BLaER1 treated with 17β-estradiol and CSF1 and Interleukin-3, amounts not matched to agents 10 nM and 100 nM (cell line): ENCODE data around the gene MUC6.
A peak's percentile ranks its signal among the peaks of the same experiment; 100 is the strongest.

Experiments
- H3K27ac ChIP-seq, 11 experiments: shearing (Covaris generic); formaldehyde crosslinking; 2 replicates each; pipeline ENCODE4 v1.8.1; 2022
- H3K27me3 ChIP-seq, 11 experiments: shearing (Covaris generic); formaldehyde crosslinking; 2 replicates each; pipeline ENCODE4 v1.8.1; 2022
- H3K36me3 ChIP-seq, 11 experiments: shearing (Covaris generic); formaldehyde crosslinking; 2 replicates each; pipeline ENCODE4 v1.8.1; 2022
- H3K4me1 ChIP-seq, 10 experiments: shearing (Covaris generic); formaldehyde crosslinking; 2 replicates each; pipeline ENCODE4 v1.8.1; 2022
- H3K4me2 ChIP-seq, 11 experiments: shearing (Covaris generic); formaldehyde crosslinking; 2 replicates each; pipeline ENCODE4 v1.8.1; 2022
- H3K4me3 ChIP-seq, 10 experiments: shearing (Covaris generic); formaldehyde crosslinking; 2 replicates each; pipeline ENCODE4 v1.8.1; 2022
- H3K9ac ChIP-seq, 11 experiments: shearing (Covaris generic); formaldehyde crosslinking; 2 replicates each; pipeline ENCODE4 v1.8.1; 2022
- H3K9me3 ChIP-seq, 11 experiments: shearing (Covaris generic); formaldehyde crosslinking; replicated peaks in 1 of 11; 2 replicates each; pipeline ENCODE4 v1.8.1; 2022
- H4K20me1 ChIP-seq, 11 experiments: shearing (Covaris generic); formaldehyde crosslinking; 2 replicates each; pipeline ENCODE4 v1.8.1; 2022
- Cebpa-rat ChIP-seq, 11 experiments: shearing (Covaris generic); IDR thresholded peaks; 2 replicates each; pipeline ENCODE4 v1.8.1; 2022

MUC6 gene

GRCh38 chr11:1041936-1042608 lies 5.6 kb upstream of the MUC6 start:
- H3K4me1 ChIP-seq = peaks cover 8 to 68% (median 53%) of the 10 kb centered on the region in 10 experiments
- H3K9ac ChIP-seq = peak overlapping the region in 4 of 11 experiments; percentile 7 to 46 (median 28); a peak in 3 of 22 replicates
- peaks cover 0 to 6% (median 0%) of the 10 kb centered on the region in 11 experiments; a peak in 3 of 22 replicates for H4K20me1 ChIP-seq
- peak overlapping the region in 7 of 11 experiments; percentile 20 to 71 (median 70); a peak in 13 of 22 replicates for H3K4me2 ChIP-seq
- H3K4me3 ChIP-seq = no peak overlapping the region
- no peak for TF ChIP-seq Cebpa-rat (IDR thresholded peaks at IDR 0.05)
- H3K36me3 ChIP-seq = no peaks in the 10 kb centered on the region
- H3K9me3 ChIP-seq = peaks cover 7 to 15% (median 12%) of the 10 kb centered on the region in 11 experiments; a peak in 18 of 22 replicates
- H3K27me3 ChIP-seq = no peaks in the 10 kb centered on the region
- no peak overlapping the region; a peak in 1 of 22 replicates for H3K27ac ChIP-seq

DNA sequence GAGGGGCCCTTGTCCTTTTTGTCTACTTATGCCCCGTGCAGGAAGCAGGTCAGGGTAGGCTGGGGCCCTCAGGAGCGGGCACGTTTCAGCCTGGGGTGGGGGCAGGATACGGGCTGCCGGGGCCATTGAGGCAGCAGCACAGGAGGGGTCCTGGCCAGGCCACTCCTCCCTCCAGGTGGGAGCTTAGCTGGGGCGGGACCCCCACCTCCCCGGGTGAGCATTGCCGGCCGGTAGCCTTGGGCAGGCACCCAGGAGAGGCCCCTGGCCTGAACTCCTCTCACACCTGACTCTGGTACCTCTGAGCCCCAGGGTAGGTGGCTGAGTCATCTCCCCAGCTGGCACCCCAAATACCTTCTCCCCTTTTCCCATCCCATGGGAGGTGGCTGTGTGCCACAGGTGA lies 5.0 kb upstream of the MUC6 start:
- peaks cover 0 to 12% (median 0%) of the 10 kb centered on the region in 11 experiments; a peak in 3 of 22 replicates for H4K20me1 ChIP-seq
- peak overlapping the region in 3 of 11 experiments; percentile 27 to 46 (median 29); a peak in 3 of 22 replicates for H3K9ac ChIP-seq
- H3K27ac ChIP-seq = no peak overlapping the region; a peak in 1 of 22 replicates
- no peaks in the 10 kb centered on the region for H3K27me3 ChIP-seq
- peaks cover 8 to 62% (median 48%) of the 10 kb centered on the region in 10 experiments for H3K4me1 ChIP-seq
- peaks cover 7 to 15% (median 12%) of the 10 kb centered on the region in 11 experiments; a peak in 18 of 22 replicates for H3K9me3 ChIP-seq
- no peaks in the 10 kb centered on the region for H3K36me3 ChIP-seq
- TF ChIP-seq Cebpa-rat (IDR thresholded peaks at IDR 0.05) = no peak
- no peak overlapping the region for H3K4me3 ChIP-seq
- peak overlapping the region in 7 of 11 experiments; percentile 20 to 71 (median 70); a peak in 13 of 22 replicates for H3K4me2 ChIP-seq

DNA sequence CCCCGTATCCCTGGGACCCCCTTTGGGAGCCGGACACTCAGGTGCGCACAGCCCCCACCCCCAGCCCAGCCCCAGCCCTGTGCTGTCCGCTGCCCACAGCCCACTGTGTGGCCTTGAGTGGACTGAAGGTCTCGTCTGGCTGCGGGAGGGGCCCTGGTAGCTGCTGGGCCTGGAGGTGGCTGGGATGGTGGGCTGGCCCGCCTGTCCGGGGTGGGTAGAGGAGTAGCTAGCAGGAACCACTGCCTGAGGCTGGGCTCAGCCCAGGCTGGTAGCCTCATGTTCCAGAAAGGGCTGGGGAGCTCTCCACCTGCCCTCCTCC lies 4.6 kb upstream of the MUC6 start:
- Histone ChIP-seq H3K36me3 (no peaks in the 10 kb centered on the region), H3K4me1 (peaks cover 8 to 59% (median 46%) of the 10 kb centered on the region in 10 experiments), H3K9ac (peak overlapping the region in 3 of 11 experiments; percentile 27 to 46 (median 29); a peak in 2 of 22 replicates), H3K27ac (no peak overlapping the region), H3K4me3 (no peak overlapping the region), H3K27me3 (no peaks in the 10 kb centered on the region), H3K9me3 (peaks cover 7 to 15% (median 12%) of the 10 kb centered on the region in 11 experiments; a peak in 18 of 22 replicates), H3K4me2 (peak overlapping the region in 6 of 11 experiments; percentile 20 to 71 (median 70); a peak in 12 of 22 replicates), H4K20me1 (peaks cover 0 to 16% (median 0%) of the 10 kb centered on the region in 11 experiments; a peak in 3 of 22 replicates)
- TF ChIP-seq Cebpa-rat (IDR thresholded peaks at IDR 0.05) = no peak

DNA sequence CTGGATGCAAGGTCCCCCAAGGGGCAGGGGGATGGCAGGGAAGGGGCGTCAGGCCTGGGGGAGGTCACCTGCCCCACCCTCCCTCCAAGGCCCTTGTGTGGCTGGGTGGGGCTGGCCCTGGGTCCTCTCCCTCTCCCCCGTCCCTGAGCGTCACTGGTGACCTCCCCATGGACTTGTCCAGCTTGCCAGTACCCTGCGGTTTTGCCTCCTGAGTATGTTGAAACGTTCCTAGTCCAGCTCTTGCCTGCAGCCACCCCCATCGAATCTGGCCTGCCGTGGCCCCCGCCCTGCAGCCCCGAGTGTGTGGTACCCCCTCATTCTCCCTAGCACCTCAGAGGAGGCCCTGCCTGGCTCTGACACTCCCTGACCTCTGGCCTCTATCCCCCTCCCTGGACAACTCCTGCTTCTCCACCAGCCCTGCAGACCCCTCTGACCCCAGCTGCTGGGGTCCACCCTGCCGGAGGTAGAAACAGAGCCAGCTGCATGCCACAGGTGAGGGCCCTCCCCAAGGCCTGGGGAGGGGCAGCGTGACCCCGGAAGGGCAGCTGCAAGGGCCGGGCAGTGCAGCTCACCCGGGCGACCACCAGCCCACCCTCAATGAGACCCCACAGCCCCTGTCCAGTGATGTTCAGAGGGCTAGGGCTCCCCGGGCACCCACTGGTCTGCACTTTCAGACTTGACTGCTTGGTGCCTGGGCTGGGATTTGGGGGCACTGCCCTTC lies 4.1 kb upstream of the MUC6 start:
- TF ChIP-seq Cebpa-rat (IDR thresholded peaks at IDR 0.05) = no peak
- Histone ChIP-seq H3K4me2 (peak overlapping the region in 8 of 11 experiments; percentile 9 to 71 (median 68); a peak in 12 of 22 replicates), H4K20me1 (peaks cover 0 to 20% (median 0%) of the 10 kb centered on the region in 11 experiments; a peak in 3 of 22 replicates), H3K9me3 (peaks cover 7 to 12% (median 12%) of the 10 kb centered on the region in 11 experiments; a peak in 18 of 22 replicates), H3K27me3 (no peaks in the 10 kb centered on the region), H3K9ac (no peak overlapping the region; a peak in 1 of 22 replicates), H3K4me3 (no peak overlapping the region), H3K27ac (no peak overlapping the region), H3K36me3 (no peaks in the 10 kb centered on the region), H3K4me1 (peaks cover 8 to 54% (median 45%) of the 10 kb centered on the region in 10 experiments)

DNA sequence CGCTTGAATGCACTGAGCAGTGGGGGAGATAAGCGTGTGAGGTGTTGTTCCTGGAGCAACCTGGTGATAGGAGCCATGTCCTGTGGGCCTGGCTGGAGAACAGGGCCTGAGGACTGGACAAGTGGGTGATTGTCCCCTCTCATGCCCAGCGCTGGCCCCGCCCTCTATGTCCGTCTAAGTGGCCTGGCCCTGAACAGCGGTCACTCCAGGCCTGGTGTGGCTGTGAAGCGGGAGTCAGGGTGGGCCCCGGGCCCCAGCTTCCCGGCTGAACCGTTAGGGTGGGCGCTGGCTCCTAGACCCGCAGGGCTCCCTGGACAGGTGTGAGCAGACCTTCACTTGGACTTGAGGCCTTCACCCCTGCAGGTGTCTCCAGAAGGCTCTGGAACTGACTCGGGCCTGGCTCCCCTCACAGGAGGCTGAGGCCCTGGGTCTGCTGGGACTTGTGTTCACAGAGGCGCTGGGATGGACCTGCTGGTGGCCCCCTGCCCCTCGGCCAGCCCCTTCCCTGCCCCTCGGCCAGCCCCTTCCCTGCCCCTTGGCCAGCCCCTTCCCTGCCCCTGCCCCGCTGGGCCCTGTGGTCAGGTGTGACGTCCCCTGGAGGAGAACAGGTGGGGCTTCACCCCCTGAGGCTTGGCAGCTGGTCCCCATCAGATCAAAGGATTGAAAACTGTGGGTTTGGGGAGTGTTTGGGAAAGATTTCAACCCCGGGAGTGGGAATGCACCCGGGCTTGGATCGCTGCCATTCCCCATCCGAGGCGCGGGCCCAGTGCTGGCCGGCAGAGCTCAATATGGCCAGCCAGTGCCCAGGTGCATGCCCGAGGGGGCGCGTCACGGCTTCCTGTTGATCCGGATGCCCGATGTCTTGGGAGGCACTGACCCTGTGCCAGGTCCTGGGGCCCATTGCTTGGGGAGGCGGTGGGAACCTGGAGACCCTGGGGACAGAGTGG lies 3.2 kb upstream of the MUC6 start:
- H3K4me2 ChIP-seq = peak overlapping the region in 8 of 11 experiments; percentile 9 to 71 (median 68); a peak in 12 of 22 replicates
- no peak overlapping the region for H3K4me3 ChIP-seq
- peaks cover 8 to 54% (median 45%) of the 10 kb centered on the region in 10 experiments for H3K4me1 ChIP-seq
- H3K9me3 ChIP-seq = peaks cover 0 to 4% (median 4%) of the 10 kb centered on the region in 11 experiments; a peak in 14 of 22 replicates
- H3K27me3 ChIP-seq = no peaks in the 10 kb centered on the region
- H4K20me1 ChIP-seq = peaks cover 0 to 20% (median 0%) of the 10 kb centered on the region in 11 experiments; a peak in 3 of 22 replicates
- no peak overlapping the region; a peak in 1 of 22 replicates for H3K9ac ChIP-seq
- no peak overlapping the region for H3K27ac ChIP-seq
- H3K36me3 ChIP-seq = no peaks in the 10 kb centered on the region
- no peak for TF ChIP-seq Cebpa-rat (IDR thresholded peaks at IDR 0.05)

DNA sequence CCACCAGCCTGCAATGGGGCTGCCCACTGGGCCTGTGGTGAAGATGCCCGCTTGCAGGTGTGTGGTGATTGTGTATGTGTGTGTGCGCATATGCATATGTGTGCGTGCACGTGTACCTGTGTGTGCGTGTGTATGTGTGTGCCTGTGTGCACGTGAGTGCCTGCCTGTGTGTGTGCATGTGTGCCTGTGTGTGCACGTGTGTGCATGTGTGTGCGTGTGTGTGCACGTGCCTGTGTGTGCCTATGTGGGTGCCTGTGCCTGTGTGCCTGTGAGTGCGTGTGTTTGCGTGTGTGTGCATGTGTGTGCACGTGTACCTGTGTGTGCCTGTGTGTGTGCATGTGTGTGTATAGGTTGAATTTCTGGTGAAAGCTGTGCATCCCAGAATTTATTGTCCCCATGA lies 2.4 kb upstream of the MUC6 start:
- TF ChIP-seq Cebpa-rat (IDR thresholded peaks at IDR 0.05) = no peak
- no peaks in the 10 kb centered on the region for H3K27me3 ChIP-seq
- no peak overlapping the region for H3K4me3 ChIP-seq
- H3K4me2 ChIP-seq = no peak overlapping the region
- no peaks in the 10 kb centered on the region for H3K36me3 ChIP-seq
- peaks cover 5 to 48% (median 40%) of the 10 kb centered on the region in 10 experiments for H3K4me1 ChIP-seq
- no peak overlapping the region for H3K9ac ChIP-seq
- no peak overlapping the region for H3K27ac ChIP-seq
- peaks cover 0 to 20% (median 0%) of the 10 kb centered on the region in 11 experiments; a peak in 3 of 22 replicates for H4K20me1 ChIP-seq
- H3K9me3 ChIP-seq = no peaks in the 10 kb centered on the region

DNA sequence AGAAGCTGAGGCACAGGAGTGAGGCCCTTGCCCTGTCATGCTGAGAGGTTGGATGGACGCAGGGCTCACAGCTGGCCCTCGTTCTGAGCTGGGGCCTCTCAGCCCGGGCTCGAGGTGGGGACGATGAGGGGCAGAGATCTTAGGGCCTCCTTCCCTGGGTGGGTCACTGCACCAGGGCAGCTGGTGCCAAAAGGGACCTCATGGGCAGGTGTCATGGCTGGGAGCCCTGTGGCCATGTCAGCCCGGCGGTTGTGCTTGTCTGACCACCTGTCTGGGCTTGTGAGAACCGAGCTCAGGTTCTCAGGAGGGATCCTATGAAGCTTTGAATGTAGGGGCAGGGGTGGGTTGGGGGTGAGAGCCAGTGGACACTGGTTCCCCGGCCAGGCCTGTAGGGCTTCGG lies 1.8 kb upstream of the MUC6 start:
- no peak overlapping the region for H3K27ac ChIP-seq
- H3K4me3 ChIP-seq = no peak overlapping the region
- no peaks in the 10 kb centered on the region for H3K9me3 ChIP-seq
- no peak overlapping the region for H3K4me2 ChIP-seq
- no peaks in the 10 kb centered on the region for H3K36me3 ChIP-seq
- no peaks in the 10 kb centered on the region for H3K27me3 ChIP-seq
- no peak for TF ChIP-seq Cebpa-rat (IDR thresholded peaks at IDR 0.05)
- H3K4me1 ChIP-seq = peaks cover 0 to 47% (median 34%) of the 10 kb centered on the region in 10 experiments; a peak in 17 of 20 replicates
- H3K9ac ChIP-seq = no peak overlapping the region
- H4K20me1 ChIP-seq = peaks cover 0 to 20% (median 0%) of the 10 kb centered on the region in 11 experiments; a peak in 3 of 22 replicates

- Histone ChIP-seq H3K27ac (no peak overlapping the region), H3K9me3 (no peaks in the 10 kb centered on the region), H3K27me3 (no peaks in the 10 kb centered on the region), H4K20me1 (peaks cover 0 to 20% (median 0%) of the 10 kb centered on the region in 11 experiments; a peak in 3 of 22 replicates), H3K9ac (no peak overlapping the region), H3K4me2 (no peak overlapping the region), H3K4me1 (peaks cover 0 to 39% (median 27%) of the 10 kb centered on the region in 10 experiments; a peak in 14 of 20 replicates), H3K36me3 (no peaks in the 10 kb centered on the region), H3K4me3 (no peak overlapping the region)
- TF ChIP-seq Cebpa-rat (IDR thresholded peaks at IDR 0.05) = no peak
Measured at GRCh38 chr11:1037506-1038055, 1.1 kb upstream of the MUC6 start.
